ENCODE measurements around the gene PTGER2. TPM values are rescaled to one million over a fixed set of nuclear protein-coding genes. Genes with fewer than 3 reads are reported as not detected.

Gene PTGER2
- total RNA-seq, 1 experiment from 2014 or later, result 1.6 TPM

DNA sequence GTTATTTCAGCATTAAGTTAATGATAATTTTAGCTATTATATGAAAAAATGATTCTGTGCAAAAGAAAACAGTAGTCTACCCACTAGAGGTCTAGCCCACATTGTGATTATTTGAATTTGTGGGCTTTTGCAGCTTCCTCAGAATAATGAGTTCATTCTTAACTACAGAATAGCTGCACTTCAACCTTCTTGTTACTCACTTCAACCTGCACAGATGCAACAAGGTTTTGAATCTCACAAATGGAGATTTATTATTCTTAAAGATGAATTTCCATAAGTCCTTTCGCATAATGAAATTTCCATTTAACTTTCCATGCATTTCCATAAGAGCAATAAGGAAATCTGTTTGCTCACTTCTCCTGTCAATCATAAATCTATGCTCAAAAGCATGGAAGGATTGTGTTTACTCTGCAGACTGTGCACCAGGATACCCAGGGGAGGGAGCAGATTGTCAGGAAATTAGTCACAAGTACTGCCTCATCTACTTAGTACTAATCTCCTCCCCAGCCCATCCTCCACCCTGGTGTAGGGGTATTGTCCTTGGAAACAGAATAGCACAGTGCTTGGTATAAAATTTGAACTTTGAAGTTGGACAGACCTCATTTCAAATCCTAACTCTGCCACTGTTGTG is 24.1 kb downstream of the PTGER2 start:
- peak; percentile 39 for DNase-seq (ENCODE audit: low read depth)

DNA sequence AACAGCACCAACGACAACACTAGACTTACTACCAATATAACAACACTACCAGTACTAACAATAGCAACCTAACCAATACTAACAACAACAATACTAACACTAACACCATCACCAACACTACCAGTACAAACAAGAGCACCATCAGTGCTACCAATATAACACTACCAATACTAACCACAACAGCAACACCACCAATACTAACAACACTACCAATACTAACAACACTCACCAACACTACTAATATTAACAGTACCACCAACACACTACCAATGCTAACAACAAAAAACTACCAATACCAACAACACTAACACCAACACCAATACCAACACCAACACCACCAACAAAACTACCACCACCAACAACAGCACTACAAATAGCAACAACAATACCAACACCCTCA is 25.1 kb downstream of the PTGER2 start:
- DNase-seq (ENCODE audit: low read depth), result no peak

DNA sequence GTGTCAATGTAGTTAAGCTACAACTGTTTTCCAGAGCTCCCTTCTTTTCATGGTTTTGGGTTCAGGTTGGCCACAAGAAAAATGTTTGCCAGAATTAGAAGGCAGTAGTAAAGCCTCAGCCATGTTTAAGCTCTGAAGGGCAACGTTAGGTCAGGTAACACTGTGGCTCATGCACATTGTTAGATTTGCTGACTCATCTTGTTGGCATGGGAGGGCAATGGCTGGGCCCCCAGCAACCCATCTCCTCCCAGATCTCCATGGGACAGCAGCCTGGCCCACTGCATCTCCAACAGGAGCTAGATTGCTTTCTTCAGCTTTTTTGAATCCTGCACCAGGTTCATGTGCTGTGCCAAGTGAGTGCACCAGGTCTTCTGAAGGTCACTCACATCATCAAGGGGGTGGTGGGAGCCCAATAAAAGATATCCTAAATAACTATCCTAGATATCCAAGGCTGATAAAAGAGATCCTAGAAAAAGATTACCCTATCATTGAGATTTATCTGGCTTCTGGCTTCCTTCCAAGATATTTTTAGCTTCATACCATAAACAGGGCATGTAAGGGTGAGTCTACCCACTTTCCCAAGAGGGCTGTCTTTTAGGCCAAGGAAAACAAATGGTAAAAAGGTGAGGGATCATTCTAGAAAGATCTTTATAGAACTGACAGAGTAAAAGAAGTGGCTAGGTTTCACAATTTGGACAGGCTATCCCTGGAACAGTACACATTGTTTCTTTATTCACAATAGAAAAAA is 28.9 kb downstream of the PTGER2 start:
- peak; percentile 77 for DNase-seq (ENCODE audit: low read depth)

DNA sequence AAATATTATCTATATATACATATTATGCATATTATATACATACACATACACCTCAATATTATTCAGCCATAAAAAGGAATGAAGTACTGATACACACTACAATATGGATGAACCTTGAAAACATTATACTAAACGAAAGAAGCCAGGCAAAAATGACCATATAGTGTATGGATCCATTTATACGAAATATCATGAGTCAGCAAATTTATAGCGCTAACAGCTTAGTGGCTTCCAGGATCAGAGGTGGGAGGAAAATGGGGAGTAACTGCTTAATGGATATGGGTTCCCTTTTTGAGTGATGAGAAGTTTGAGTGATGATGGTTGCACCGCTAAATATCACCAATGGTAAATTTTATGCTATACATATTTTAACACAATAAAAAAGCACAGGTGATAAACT is 32.7 kb downstream of the PTGER2 start:
- no peak for DNase-seq (ENCODE audit: low read depth)

DNA sequence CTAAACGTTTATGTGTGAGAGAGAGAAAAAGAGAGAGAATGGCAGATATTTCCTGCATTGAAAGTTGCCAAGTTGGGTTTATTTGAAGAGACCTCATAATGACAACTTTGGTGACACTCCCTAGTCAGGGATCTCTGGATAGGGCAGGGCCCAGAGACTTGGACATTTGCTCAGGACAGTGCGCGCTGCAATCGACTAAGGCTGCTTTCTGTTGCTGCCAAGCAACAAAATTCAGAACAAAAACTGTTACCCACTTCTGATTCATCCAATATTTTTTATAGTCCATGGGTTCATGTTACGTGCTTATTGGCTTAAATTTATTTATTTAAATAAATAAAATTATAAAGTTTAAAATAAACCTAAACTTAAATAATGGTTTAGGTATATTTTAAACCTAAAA is 34.2 kb downstream of the PTGER2 start:
- DNase-seq (ENCODE audit: low read depth), result no peak

DNA sequence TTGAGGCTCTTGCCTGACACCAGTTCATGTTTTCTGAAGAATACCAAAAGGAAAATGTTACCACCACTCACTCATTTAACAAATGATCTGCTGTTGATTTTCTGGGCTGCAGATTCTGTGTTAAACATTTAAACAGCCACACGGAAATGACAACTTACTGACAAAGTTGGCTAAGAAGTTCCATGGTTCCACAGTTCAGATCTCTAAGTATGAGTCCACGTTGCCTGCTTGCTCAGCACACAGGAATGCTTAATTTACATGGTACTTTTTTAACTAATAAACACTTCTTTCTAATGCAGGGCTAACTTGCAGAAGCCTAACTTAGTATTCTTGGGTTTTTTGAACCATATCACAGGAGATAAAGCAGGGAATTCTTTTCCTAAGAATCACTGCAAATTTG is 34.7 kb downstream of the PTGER2 start:
- DNase-seq (ENCODE audit: low read depth), result peak; percentile 64

DNA sequence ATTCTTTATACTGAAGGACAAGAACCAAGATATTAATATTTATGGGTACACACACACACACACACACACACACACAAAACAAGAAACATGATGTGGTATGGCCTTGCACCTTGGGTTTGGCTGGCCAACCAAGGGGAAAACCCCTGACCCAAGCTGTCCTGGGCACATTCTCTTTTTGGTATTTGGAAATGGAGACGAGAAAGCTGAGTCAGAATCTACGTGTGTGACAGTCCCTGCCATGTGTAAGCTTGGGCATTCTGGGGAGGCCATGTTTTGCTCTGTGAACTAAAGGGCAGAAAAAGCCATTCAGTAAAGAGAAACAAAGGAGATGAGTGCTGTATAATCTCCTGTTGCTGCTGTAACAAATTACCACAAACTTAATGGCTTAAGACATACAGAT is 35.6 kb downstream of the PTGER2 start:
- peak; percentile 58 for DNase-seq (ENCODE audit: low read depth)

DNA sequence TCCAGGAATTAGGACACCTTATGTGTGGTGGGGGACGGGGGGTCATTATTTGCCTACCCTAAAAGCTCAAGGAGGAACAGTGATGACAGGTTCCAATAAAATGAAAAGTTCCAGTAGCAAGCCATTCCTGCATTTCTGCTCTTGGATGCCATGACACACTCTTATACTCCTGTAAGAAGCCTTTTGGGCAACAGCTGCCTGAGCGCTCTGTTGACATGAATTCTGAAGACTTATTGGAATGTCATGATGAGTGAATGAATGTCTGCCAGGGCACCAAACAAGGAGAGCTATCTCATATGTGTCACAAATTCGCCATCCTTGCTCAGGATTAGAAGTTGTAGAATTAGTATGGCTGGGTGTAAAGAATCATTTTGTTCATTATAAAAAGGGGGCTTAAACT is 36.3 kb downstream of the PTGER2 start:
- no peak for DNase-seq (ENCODE audit: low read depth)

DNA sequence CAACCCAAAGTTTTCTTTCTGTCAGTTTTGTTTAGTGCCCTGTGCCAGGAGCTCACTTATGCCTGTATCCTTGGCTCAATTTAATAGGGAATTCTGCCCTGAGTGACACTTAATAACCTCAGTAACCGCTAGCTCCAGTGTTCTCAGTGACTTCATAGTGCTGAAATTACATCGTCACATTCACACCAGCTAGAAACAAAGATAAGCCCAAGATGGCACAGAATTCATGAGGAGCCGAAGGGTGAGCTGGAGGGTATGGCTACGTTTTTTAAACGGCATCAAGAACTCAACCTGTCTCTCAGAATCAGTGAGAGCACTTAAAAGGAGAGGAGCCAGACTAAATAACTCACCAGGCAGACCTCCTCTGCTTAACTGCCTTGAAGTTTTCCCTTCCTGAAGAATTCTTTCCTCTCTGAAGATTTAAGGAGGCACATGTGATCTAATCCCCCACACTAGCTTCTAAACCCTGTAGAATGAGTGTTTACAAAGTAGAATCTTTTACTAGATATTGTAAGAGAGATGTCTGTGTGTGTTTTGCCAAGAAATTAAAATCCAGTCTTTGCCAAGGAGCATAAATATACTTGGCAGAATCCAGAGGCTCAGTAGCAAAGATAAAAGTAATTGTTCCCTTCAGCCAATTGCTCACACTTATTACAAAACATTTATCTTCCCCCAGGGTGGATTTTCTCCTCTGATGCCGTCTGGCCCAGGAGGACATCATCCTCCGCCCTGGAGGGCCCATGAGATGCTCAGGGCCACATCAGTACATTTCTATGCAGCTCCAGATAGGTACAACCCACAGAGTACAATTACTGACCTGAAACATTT is 37.3 kb downstream of the PTGER2 start:
- DNase-seq (ENCODE audit: low read depth), result peak; percentile 72

DNA sequence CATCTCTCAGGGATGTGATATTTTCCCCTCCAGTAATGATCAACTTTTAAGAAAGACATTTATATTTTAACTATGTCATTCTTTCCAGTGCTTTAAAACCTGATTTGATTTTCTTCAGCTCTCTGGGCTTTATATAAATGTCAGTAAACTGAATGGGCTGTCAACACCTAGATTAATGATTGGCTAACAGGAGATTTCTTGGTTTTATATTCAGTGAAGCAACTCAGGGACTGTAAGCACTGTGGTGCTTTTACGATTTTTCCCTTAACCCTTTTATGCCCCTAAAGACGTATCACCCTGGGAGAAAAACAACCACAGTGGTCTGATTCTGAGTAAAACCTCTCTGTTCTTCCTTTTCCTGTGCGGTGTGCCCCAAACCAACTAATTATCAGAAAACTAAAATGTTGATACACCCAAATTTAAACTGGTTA is 38.0 kb downstream of the PTGER2 start:
- no peak for DNase-seq (ENCODE audit: low read depth)

DNA sequence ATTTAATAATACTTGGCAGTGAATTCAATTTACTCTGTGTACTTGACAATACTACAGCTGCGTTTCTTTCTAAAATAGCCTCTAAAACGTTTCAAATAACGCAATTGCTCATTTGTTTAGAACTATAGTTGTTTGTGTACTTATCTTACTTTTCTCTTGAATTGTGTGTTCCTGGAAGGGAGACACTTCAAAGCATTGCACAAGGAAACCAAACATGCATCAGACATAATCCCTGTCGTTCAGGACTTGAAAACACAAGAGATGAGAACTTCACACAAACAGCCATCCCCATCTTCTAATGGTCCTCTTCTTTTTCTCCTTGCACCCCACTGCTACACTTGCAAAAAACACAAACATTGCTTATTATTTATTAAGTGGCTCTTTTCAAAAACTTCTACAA is 38.5 kb downstream of the PTGER2 start:
- no peak for DNase-seq (ENCODE audit: low read depth)

DNA sequence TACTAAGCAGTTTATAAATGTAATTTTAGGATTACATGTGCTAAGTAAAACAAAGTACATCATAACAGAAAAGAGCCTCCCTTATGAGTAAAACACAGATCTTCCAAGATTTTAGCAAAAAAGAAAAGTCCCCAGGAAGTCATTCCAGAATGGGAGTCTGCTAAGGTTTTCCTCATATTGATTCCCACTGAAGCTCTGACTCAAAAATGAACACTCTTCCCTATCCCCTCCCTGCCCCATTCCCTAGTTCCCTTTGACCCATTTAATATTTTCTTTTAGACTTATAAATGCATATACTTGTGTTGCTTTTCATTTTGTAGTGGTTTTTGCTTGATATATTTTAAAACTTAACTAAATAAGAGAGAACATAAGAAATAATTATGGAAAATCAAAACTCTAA is 40.1 kb downstream of the PTGER2 start:
- DNase-seq (ENCODE audit: low read depth), result no peak

DNA sequence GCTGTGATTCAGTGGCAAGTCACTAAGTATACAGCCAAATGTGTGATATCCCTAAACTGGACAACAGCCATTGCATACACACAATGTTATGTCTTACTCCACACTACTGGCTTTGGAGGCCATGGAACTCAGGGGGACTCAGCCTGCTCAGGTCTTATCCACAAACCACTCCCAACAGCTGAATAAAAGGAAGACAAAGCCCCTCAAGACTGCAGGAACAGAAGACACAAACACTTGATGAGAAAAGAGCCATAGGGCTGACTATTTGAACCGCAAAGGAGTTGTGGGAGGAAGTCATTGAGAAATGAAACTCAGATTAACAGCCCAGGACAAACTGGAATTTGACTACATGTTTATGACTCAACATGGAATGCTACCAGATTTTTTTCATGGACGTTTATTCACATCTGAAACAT is 40.9 kb downstream of the PTGER2 start:
- DNase-seq (ENCODE audit: low read depth), result peak; percentile 91

DNA sequence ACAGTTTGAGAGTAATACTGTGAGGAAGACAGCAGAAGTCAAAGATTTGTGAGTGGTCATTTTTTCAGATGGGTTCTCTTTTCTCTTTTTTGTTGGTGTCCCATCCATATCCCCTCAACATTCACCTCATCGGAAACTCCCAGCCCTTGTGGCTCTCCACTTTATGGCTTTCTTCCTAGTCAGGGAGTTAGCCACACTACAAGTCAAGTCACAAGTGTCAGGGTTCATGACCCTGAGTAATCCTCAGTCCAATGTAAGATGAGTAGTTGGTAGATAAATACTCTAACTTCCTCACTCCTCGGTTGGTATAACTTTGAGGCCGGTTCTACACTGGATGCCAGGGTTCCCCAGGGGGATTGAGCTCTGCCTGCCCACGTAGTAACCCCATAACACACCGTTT is 41.4 kb downstream of the PTGER2 start:
- DNase-seq (ENCODE audit: low read depth), result peak; percentile 35

DNA sequence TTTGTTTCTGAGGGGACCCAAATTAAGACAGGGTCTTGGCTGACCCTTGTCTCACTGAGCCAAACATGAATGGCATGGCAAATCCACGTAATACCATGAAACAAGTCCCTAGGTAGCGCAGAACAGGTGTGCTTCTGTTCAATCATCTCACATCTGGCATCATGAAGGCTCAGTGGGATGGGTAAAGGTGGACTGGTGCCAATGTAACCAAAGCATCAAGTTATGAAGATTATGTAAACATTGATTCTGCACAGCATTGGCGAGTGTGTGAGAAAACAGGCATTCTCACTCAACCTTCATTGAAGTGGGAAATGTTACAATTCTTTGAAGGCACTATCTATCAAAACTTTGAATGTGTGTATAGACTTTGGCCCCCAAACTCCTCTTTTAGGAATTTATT is 41.9 kb downstream of the PTGER2 start:
- peak; percentile 34 for DNase-seq (ENCODE audit: low read depth)

DNA sequence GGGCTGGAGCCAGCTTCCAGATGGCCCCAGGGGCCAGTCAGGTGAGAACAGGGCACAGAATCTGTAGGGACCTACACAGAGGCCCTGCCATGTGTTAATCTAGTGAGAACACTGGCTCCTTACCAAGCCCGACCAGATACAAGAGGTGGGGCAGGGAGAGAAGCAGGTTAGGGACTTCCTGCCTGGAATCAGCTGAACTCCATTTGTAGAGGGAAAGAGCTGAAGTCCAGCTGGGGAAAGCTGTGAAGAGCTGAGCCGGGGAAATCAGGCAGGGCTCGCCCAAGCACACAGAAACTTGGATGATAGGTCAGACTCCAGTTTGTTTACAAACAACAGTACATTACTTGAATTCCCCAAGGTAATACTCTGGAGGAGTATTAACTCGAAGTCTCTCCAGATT is 46.7 kb downstream of the PTGER2 start:
- DNase-seq (ENCODE audit: low read depth), result no peak

DNA sequence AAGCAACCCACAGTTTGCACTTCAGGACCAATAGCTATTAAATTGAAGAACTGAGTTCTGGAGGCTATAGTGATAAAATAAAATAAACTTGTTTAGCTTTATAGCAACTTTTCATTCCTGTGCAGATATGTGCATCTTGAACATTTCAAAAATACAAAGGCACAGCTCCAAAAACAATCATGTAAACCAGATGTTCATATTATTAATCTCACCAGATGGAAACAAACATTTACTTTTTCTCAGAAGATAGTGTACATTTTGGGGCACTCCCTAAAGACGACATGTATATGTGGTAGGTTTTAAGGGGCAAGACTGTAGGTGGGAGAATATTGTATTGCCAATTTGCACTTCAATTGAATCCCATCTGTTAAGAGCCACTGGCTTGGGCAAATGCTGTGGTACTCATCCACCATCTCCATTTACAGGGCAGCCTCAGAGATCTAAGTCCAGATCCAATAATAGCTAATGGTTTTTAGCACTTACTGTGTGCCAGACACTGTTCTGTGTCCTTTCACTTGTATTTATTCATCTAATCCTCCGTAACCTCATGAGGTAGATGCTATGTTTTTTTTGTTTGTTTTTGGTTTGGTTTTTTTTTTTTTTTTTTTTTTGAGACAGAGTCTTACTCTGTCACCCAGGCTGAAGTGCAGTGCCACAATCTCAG is 49.1 kb downstream of the PTGER2 start:
- no peak for DNase-seq (ENCODE audit: low read depth)

DNA sequence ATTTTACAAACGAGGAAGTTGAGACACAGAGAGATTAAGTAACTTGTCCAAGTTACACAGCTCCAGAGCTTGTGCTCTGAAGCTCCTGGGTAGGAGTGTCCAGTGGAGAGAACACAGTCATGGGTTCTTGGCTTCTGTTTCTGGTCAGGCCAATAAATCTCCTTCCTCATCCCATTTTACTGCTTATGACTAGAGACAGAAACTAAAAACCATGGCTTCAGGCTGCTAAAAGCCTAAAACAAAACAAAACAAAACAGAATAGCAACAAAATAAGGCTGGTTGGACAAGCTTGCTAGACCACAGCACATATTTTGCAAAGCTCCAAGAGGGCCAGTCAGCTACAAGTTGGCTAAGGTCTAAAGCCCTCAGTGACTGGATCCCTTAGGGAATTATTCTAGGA is 49.8 kb downstream of the PTGER2 start:
- no peak for DNase-seq (ENCODE audit: low read depth)

DNA sequence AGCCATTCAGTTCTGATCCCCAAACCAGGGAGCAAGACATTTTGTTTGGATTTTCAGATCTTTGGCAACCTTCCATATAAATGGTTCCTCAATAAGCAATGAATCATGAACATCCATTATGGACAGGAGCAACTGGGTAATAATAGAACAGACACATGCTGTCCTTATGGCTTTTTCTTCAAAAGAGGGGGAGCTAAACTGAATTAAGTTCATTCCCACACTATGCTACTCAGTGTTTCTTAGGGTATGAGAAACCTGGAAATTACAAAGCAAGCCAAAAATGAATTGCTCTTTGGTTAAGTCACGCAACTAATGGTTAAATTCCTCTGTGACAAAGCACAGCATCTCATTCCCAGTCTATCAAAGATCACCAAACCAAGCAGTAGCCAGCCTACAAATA is 51.0 kb downstream of the PTGER2 start:
- DNase-seq (ENCODE audit: low read depth), result peak; percentile 38

DNA sequence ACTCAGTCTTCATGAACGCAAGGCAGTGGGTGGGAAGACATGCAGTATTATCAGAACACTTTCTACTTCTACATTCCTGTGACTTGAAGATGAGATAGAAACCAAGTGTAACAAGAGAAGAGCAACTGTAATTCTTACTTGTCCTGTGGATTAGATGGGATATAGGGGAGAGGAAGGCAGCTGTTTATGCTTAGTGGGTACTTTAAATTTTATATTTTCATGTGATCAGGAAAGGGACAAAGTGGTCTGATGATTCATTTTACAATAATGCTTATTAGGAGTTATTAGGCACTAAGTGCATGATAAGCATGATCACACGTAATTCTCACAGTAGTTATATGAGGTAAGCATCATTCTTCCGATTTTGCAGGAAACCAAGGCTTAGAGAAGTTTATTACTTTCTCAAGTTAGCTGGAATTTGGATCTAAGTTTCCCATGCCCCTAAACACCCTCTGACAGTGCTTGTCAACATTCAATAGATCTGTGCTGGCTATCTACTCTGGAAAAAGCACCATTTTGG is 52.7 kb downstream of the PTGER2 start:
- DNase-seq (ENCODE audit: low read depth), result no peak

DNA sequence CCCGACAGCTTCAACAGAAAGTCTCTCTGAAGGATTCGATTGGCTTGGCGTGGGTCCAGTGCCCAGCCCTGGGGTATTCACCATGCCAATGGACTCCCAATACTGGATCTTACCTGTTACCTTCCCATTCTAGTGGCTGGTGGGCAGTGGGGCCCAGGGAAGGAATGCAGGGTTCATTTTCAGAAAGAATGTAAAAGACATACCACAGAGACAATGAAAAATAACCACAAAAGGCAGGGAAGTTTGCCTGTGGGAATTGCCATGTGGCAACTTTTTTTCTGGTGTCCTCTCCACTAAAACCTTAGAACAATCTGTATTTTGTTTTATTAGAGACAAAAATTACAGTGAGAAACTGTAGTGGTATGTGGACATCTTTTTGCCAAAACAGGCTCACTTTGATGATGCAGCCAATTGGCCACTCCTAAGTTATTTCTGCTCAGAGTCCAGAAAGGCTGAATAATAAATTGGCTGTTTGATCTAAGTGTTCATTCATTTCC is 55.2 kb downstream of the PTGER2 start:
- peak; percentile 66 for DNase-seq (ENCODE audit: low read depth)
